ENCODE measurements around the gene LMBR1.
"Not testable (repeated sequence)": the region's sequence is repeated elsewhere in the genome, so short reads cannot be mapped to it uniquely, and the experiment has no call there.

The LMBR1 gene

DNA sequence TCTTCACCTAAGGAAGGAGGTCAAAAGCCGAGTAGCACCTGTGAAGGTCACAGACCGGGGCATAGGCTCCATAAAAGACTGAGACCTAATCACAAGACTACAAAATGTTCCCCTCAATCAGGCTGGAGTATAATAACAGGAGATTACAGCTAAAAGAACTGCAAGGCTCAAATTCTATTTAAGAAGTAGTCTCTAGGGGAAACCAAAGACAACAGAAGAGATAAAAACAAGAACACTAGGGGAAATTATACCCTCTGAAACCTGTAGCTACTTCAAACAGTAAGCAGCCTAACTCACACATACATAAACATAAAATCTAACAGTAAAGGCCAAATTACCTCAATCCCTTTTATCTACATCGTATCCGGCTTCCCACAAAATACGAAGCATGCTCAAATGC is 38.3 kb downstream of the LMBR1 start:
- TF ChIP-seq, protein P1, sequence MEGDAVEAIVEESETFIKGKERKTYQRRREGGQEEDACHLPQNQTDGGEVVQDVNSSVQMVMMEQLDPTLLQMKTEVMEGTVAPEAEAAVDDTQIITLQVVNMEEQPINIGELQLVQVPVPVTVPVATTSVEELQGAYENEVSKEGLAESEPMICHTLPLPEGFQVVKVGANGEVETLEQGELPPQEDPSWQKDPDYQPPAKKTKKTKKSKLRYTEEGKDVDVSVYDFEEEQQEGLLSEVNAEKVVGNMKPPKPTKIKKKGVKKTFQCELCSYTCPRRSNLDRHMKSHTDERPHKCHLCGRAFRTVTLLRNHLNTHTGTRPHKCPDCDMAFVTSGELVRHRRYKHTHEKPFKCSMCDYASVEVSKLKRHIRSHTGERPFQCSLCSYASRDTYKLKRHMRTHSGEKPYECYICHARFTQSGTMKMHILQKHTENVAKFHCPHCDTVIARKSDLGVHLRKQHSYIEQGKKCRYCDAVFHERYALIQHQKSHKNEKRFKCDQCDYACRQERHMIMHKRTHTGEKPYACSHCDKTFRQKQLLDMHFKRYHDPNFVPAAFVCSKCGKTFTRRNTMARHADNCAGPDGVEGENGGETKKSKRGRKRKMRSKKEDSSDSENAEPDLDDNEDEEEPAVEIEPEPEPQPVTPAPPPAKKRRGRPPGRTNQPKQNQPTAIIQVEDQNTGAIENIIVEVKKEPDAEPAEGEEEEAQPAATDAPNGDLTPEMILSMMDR (IDR thresholded peaks at IDR 0.05; ENCODE audit: low read depth, low read length) = no peak
- DNase-seq = no peak

DNA sequence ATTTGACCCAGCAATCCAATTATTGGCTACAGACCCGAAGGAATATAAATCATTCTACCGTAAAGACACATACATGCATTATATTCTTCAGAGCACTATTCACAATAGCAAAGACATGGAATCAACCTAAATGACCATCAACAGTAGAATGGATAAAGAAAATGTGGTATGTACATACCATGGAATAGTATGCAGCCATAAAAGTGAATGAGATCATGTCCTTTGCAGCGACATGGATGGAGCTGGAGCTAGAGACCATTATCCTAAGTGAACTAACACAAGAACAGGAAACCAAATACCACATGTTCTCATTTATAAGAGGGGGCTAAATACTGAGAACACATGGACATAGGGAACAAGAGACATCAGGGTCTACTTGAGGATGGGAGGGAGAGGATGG is 44.0 kb downstream of the LMBR1 start:
- no peaks in the 10 kb centered on the region for H3K9me3 ChIP-seq
- TF ChIP-seq, protein P1 (IDR thresholded peaks at IDR 0.05; ENCODE audit: low read depth, low read length) = no peak

More for the DNA sequence above, 38.3 kb downstream of the LMBR1 start:
- Histone ChIP-seq H3K27me3 (no peaks in the 10 kb centered on the region; the same call in 1 of the 2 replicates), H3K36me3 (no peaks in the 10 kb centered on the region; the same call in 1 of the 2 replicates), H3K9me3 (peaks cover 4% of the 10 kb centered on the region; the same call in 1 of the 2 replicates), H3K4me3 (ENCODE audit: low read depth, low read length) (no peak overlapping the region), H3K4me1 (no peaks in the 10 kb centered on the region)

DNA sequence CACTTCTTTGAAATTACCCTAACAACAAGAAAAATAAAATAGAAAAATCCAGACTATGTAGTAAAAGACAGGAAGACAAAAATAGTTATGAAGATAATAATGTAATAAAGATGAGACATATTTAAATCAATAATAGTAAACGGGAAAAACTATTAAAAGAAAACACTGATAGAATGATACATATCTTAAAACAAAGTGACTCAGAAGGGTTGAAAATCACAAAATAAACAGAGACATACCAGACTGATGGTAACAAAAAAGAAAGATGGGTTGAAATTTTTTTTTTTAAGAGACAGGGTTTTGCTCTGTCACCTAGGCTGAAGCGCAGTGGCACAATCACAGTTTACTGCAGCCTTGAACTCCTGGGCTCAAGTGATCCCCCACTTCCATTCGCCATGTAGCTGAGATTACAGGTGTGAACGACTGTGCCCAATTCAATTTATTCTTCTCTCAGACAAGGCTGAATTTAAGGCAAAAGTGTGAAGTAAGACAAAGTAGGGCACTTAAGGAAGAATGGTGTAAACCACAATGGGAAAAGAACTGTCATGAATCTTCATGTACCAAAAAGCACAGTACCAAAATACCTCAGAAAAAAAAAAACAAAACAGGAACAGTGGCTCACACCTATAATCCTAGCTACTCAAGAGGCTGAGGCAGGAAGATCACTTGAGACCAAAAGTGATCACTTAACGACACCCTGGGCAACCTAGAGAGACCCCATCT is 47.4 kb downstream of the LMBR1 start:
- H3K4me3 ChIP-seq (ENCODE audit: low read depth, low read length) = no peak overlapping the region
- H3K4me1 ChIP-seq = peaks cover 6% of the 10 kb centered on the region
- no peaks in the 10 kb centered on the region for H3K27me3 ChIP-seq
- TF ChIP-seq, protein P1 (IDR thresholded peaks at IDR 0.05; ENCODE audit: low read depth, low read length) = no peak
- no peak for DNase-seq
- H3K9me3 ChIP-seq = no peaks in the 10 kb centered on the region
- no peaks in the 10 kb centered on the region; the same call in 1 of the 2 replicates for H3K36me3 ChIP-seq

More for the DNA sequence above, 44.0 kb downstream of the LMBR1 start:
- Histone ChIP-seq H3K27me3 (no peaks in the 10 kb centered on the region), H3K36me3 (no peaks in the 10 kb centered on the region; the same call in 1 of the 2 replicates), H3K4me1 (no peaks in the 10 kb centered on the region), H3K4me3 (ENCODE audit: low read depth, low read length) (no peak overlapping the region)
- no peak for DNase-seq

DNA sequence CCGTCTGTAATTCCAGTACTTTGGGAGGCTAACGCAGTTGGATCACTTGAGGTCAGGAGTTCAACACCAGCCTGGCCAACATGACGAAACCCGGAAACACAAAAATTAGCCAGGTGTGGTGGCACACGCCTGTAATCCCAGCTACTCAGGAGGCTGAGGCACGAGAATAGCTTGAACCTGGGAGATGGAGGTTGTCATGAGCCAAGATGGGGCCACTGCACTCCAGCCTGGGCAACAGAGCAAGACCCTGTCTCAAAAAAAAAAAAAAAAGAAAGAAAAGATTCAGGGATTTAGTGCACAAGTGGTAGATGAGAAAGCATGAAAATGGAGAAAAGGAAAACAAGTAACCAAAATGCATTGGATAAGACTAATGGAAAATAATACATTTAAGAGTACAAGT is 49.4 kb downstream of the LMBR1 start:
- not testable (repeated sequence) for H3K27me3 ChIP-seq; H3K36me3 ChIP-seq; H3K9me3 ChIP-seq; H3K4me3 ChIP-seq (ENCODE audit: low read depth, low read length); H3K4me1 ChIP-seq; DNase-seq

- Histone ChIP-seq H3K4me1 (peaks cover 6% of the 10 kb centered on the region), H3K4me3 (ENCODE audit: low read depth, low read length) (no peak overlapping the region), H3K27me3 (no peaks in the 10 kb centered on the region), H3K9me3 (no peaks in the 10 kb centered on the region), H3K36me3 (no peaks in the 10 kb centered on the region)
- DNase-seq = no peak
- TF ChIP-seq, protein P1 (IDR thresholded peaks at IDR 0.05; ENCODE audit: low read depth, low read length) = no peak
Observed at GRCh38 chr7:156843157-156843556, 49.8 kb downstream of the LMBR1 start.

GRCh38 chr7:156842740-156843140 is 50.2 kb downstream of the LMBR1 start:
- Histone ChIP-seq H3K36me3 (no peaks in the 10 kb centered on the region), H3K4me1 (peaks cover 6% of the 10 kb centered on the region), H3K9me3 (no peaks in the 10 kb centered on the region), H3K4me3 (ENCODE audit: low read depth, low read length) (peak overlapping the region; percentile 10; the same call in 1 of the 2 replicates), H3K27me3 (no peaks in the 10 kb centered on the region)
- TF ChIP-seq, protein P1 (IDR thresholded peaks at IDR 0.05; ENCODE audit: low read depth, low read length) = no peak
- DNase-seq = no peak

Data from BE2C (cell line).